ENCODE data around the gene MRPS6. TPM values are rescaled to one million over a fixed set of nuclear protein-coding genes. Genes with fewer than 3 reads are reported as not detected.

Gene MRPS6
- total RNA-seq, 2 donors from 2014 or later, result 221 to 282 TPM

- H3K27ac Mint-ChIP-seq, result no peak overlapping the region
- Histone ChIP-seq H3K9me3 (ENCODE audit: control insufficient read depth, low read length) (no peaks in the 10 kb centered on the region), H3K9ac (ENCODE audit: extremely low read depth, low read length, poor library complexity, severe bottlenecking) (no peak overlapping the region), H3K27ac (ENCODE audit: low read depth, low read length) (no peak overlapping the region), H3K4me1 (ENCODE audit: control insufficient read depth, insufficient read depth, low read length) (peaks cover 6% of the 10 kb centered on the region), H3K4me3 (ENCODE audit: low read length) (no peak overlapping the region), H3K27me3 (ENCODE audit: control insufficient read depth, insufficient read depth, low read length, poor library complexity, severe bottlenecking) (no peaks in the 10 kb centered on the region), H3K36me3 (ENCODE audit: control insufficient read depth, insufficient read depth, low read length) (peaks cover 80% of the 10 kb centered on the region)
- TF ChIP-seq, protein P1, sequence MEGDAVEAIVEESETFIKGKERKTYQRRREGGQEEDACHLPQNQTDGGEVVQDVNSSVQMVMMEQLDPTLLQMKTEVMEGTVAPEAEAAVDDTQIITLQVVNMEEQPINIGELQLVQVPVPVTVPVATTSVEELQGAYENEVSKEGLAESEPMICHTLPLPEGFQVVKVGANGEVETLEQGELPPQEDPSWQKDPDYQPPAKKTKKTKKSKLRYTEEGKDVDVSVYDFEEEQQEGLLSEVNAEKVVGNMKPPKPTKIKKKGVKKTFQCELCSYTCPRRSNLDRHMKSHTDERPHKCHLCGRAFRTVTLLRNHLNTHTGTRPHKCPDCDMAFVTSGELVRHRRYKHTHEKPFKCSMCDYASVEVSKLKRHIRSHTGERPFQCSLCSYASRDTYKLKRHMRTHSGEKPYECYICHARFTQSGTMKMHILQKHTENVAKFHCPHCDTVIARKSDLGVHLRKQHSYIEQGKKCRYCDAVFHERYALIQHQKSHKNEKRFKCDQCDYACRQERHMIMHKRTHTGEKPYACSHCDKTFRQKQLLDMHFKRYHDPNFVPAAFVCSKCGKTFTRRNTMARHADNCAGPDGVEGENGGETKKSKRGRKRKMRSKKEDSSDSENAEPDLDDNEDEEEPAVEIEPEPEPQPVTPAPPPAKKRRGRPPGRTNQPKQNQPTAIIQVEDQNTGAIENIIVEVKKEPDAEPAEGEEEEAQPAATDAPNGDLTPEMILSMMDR (conservative IDR thresholded peaks at IDR 0.05), result no peak
- peaks cover 31% of the 10 kb centered on the region for H3K4me1 Mint-ChIP-seq
- 91 to 100% methylated on average over 3 of the region's 3 CpGs for WGBS, 2 experiments (ENCODE audit: insufficient coverage in 1 of 2, insufficient read length in 1 of 2)
- peaks cover 18% of the 10 kb centered on the region for H3K36me3 Mint-ChIP-seq (ENCODE audit: low read depth)
- no peaks in the 10 kb centered on the region for H3K9me3 Mint-ChIP-seq
- H3K27me3 Mint-ChIP-seq (ENCODE audit: insufficient read depth), result no peaks in the 10 kb centered on the region
- no peak overlapping the region for H3K4me3 Mint-ChIP-seq
- DNase-seq, result no peak
Measured at GRCh38 chr21:34088752-34089151, 15.4 kb downstream of the MRPS6 start.

- H3K36me3 Mint-ChIP-seq (ENCODE audit: low read depth), result peaks cover 40% of the 10 kb centered on the region
- no peak overlapping the region for H3K4me3 Mint-ChIP-seq
- TF ChIP-seq, protein P1 (conservative IDR thresholded peaks at IDR 0.05), result no peak
- H3K27me3 ChIP-seq (ENCODE audit: control insufficient read depth, insufficient read depth, low read length, poor library complexity, severe bottlenecking), result no peaks in the 10 kb centered on the region
- no peaks in the 10 kb centered on the region for H3K9me3 Mint-ChIP-seq
- no peak overlapping the region for H3K4me3 ChIP-seq (ENCODE audit: low read length)
- H3K9me3 ChIP-seq (ENCODE audit: control insufficient read depth, low read length), result no peaks in the 10 kb centered on the region
- no peak for DNase-seq
- WGBS, 2 experiments (ENCODE audit: insufficient coverage in 1 of 2, insufficient read length in 1 of 2), result 91 to 93% methylated on average over 3 of the region's 4 CpGs
- peaks cover 19% of the 10 kb centered on the region for H3K4me1 Mint-ChIP-seq
- no peak overlapping the region for H3K9ac ChIP-seq (ENCODE audit: extremely low read depth, low read length, poor library complexity, severe bottlenecking)
- no peaks in the 10 kb centered on the region for H3K27me3 Mint-ChIP-seq (ENCODE audit: insufficient read depth)
- no peaks in the 10 kb centered on the region for H3K4me1 ChIP-seq (ENCODE audit: control insufficient read depth, insufficient read depth, low read length)
- H3K27ac ChIP-seq (ENCODE audit: low read depth, low read length), result no peak overlapping the region
- H3K36me3 ChIP-seq (ENCODE audit: control insufficient read depth, insufficient read depth, low read length), result peaks cover 81% of the 10 kb centered on the region
- H3K27ac Mint-ChIP-seq, result no peak overlapping the region
Measured at GRCh38 chr21:34091032-34091431, 17.7 kb downstream of the MRPS6 start.

DNA sequence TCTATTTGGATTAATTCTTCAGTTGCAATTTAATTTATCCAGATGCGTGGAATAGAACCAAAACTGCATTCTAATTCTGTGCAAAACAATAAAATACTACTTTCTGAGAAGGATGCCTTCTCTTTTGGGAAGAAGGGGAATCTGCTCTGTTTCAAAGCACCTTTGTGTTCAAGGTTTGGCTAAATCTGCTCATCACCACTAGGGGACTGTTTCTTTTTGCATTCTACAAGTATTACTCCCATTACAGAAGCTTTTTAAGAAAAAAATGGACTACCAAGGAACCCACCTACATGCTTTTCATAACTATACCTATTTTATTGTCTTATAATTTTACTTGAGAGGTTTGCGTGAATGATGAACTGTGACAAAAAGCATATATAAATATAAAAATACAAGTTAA, 18.2 kb downstream of the MRPS6 start:
- H3K27ac ChIP-seq (ENCODE audit: low read depth, low read length), result no peak overlapping the region
- no peaks in the 10 kb centered on the region for H3K9me3 Mint-ChIP-seq
- no peak for DNase-seq
- no peak overlapping the region for H3K4me3 ChIP-seq (ENCODE audit: low read length)
- H3K4me3 Mint-ChIP-seq, result no peak overlapping the region
- no peak overlapping the region for H3K9ac ChIP-seq (ENCODE audit: extremely low read depth, low read length, poor library complexity, severe bottlenecking)
- no peak overlapping the region for H3K27ac Mint-ChIP-seq
- no peaks in the 10 kb centered on the region for H3K27me3 ChIP-seq (ENCODE audit: control insufficient read depth, insufficient read depth, low read length, poor library complexity, severe bottlenecking)
- H3K27me3 Mint-ChIP-seq (ENCODE audit: insufficient read depth), result no peaks in the 10 kb centered on the region
- H3K9me3 ChIP-seq (ENCODE audit: control insufficient read depth, low read length), result no peaks in the 10 kb centered on the region
- peaks cover 19% of the 10 kb centered on the region for H3K4me1 Mint-ChIP-seq
- H3K36me3 Mint-ChIP-seq (ENCODE audit: low read depth), result peaks cover 46% of the 10 kb centered on the region
- H3K4me1 ChIP-seq (ENCODE audit: control insufficient read depth, insufficient read depth, low read length), result no peaks in the 10 kb centered on the region
- WGBS, 2 experiments (ENCODE audit: insufficient coverage in 1 of 2, insufficient read length in 1 of 2), result 80 to 91% methylated on average over 1 of the region's 2 CpGs
- peaks cover 82% of the 10 kb centered on the region for H3K36me3 ChIP-seq (ENCODE audit: control insufficient read depth, insufficient read depth, low read length)
- TF ChIP-seq, protein P1 (conservative IDR thresholded peaks at IDR 0.05), result peak; percentile 73
